BE2C (cell line): ENCODE results near the gene TMC5.
A peak's percentile ranks its signal among the peaks of the same experiment; 100 is the strongest.
"Not testable (repeated sequence)": the region's sequence is repeated elsewhere in the genome, so short reads cannot be mapped to it uniquely, and the experiment has no call there.

Source experiments
- DNase-seq: peaks from one replicate; pipeline ENCODE4 v3.0.0-alpha.2; 2020
- H3K27me3 ChIP-seq: fragments of 250-450 bp; sonication (Bioruptor Pico); 2 replicates; pipeline ENCODE4 v1.5.1; 2020; ENCODE audit warnings: mild to moderate bottlenecking
- H3K36me3 ChIP-seq: fragments of 250-450 bp; sonication (Bioruptor Pico); 2 replicates; pipeline ENCODE4 v1.5.1; 2020; ENCODE audit warnings: mild to moderate bottlenecking
- H3K4me1 ChIP-seq: fragments of 250-450 bp; sonication (Bioruptor Pico); 2 replicates; pipeline ENCODE4 v1.5.1; 2020
- H3K4me3 ChIP-seq: 2 replicates; pipeline ENCODE4 v1.5.1; 2011; ENCODE audit warnings: low read depth, low read length
- H3K9me3 ChIP-seq: fragments of 250-450 bp; sonication (Bioruptor Pico); 2 replicates; pipeline ENCODE4 v1.5.1; 2020
- CTCF ChIP-seq: IDR thresholded peaks from 2 replicates; pipeline ENCODE4 v1.5.1; 2012; ENCODE audit warnings: mild to moderate bottlenecking, low read depth, low read length

The TMC5 gene

GRCh38 chr16:19386525-19386924, 31.2 kb upstream of the TMC5 start:
- H3K4me1 ChIP-seq, result no peaks in the 10 kb centered on the region
- no peak for DNase-seq
- no peaks in the 10 kb centered on the region for H3K36me3 ChIP-seq
- H3K27me3 ChIP-seq, result peaks cover 4% of the 10 kb centered on the region; the same call in 1 of the 2 replicates
- H3K9me3 ChIP-seq, result no peaks in the 10 kb centered on the region
- H3K4me3 ChIP-seq, result no peak overlapping the region
- no peak for TF ChIP-seq CTCF

GRCh38 chr16:19389246-19389645, 28.4 kb upstream of the TMC5 start:
- Histone ChIP-seq H3K4me3 (no peak overlapping the region), H3K4me1 (no peaks in the 10 kb centered on the region), H3K36me3 (no peaks in the 10 kb centered on the region), H3K27me3 (0 out of 2 replicates have a peak, but pooled peaks cover 4% of the 10 kb centered on the region), H3K9me3 (no peaks in the 10 kb centered on the region; the same call in 1 of the 2 replicates)
- DNase-seq, result peak; percentile 42
- peak; percentile 56 for TF ChIP-seq CTCF

- not testable (repeated sequence) for H3K4me1 ChIP-seq, H3K36me3 ChIP-seq, H3K9me3 ChIP-seq, DNase-seq, H3K27me3 ChIP-seq, H3K4me3 ChIP-seq
Measured at GRCh38 chr16:19391185-19391776, 26.4 kb upstream of the TMC5 start.

GRCh38 chr16:19392352-19392751, 25.3 kb upstream of the TMC5 start:
- Histone ChIP-seq H3K36me3 (no peaks in the 10 kb centered on the region), H3K4me3 (no peak overlapping the region), H3K4me1 (no peaks in the 10 kb centered on the region), H3K27me3 (no peaks in the 10 kb centered on the region), H3K9me3 (no peaks in the 10 kb centered on the region; the same call in 1 of the 2 replicates)
- TF ChIP-seq CTCF, result no peak
- DNase-seq, result no peak

GRCh38 chr16:19393226-19394111, 24.2 kb upstream of the TMC5 start:
- Histone ChIP-seq H3K4me3 (no peak overlapping the region), H3K36me3 (no peaks in the 10 kb centered on the region), H3K4me1 (no peaks in the 10 kb centered on the region), H3K9me3 (no peaks in the 10 kb centered on the region; the same call in 1 of the 2 replicates), H3K27me3 (no peaks in the 10 kb centered on the region)
- DNase-seq, result no peak
- no peak for TF ChIP-seq CTCF

GRCh38 chr16:19395646-19396267, 21.9 kb upstream of the TMC5 start:
- H3K9me3 ChIP-seq, H3K4me1 ChIP-seq, H3K27me3 ChIP-seq, H3K36me3 ChIP-seq, DNase-seq, H3K4me3 ChIP-seq: not testable (repeated sequence)
